Spinal cord (tissue), 10 donors: ENCODE data around the gene LBH. TPM values are rescaled to one million over a fixed set of nuclear protein-coding genes. Genes with fewer than 3 reads are reported as not detected.
A peak's percentile ranks its signal among the peaks of the same experiment; 100 is the strongest.

Experiments used
- DNase-seq, 6 donors: peaks; one replicate each; pipeline versions ENCODE4 v3.0.0 to v3.0.0-alpha.2; 2013 to 2015; ENCODE audit warnings: low spot score in 6 of 6, low read depth in 4 of 6
- H3K27ac ChIP-seq: one replicate; pipeline ENCODE4 v1.5.1; 2013; ENCODE audit warnings: low read depth, low read length, control low read depth
- H3K27me3 ChIP-seq: one replicate; pipeline ENCODE4 v1.6.1; 2013; ENCODE audit warnings: low read length; ENCODE audit not compliant: control insufficient read depth, insufficient read depth
- H3K36me3 ChIP-seq: one replicate; pipeline ENCODE4 v1.6.1; 2013; ENCODE audit warnings: low read length; ENCODE audit not compliant: control insufficient read depth, insufficient read depth
- H3K4me1 ChIP-seq: one replicate; pipeline ENCODE4 v1.6.1; 2013; ENCODE audit warnings: low read length; ENCODE audit not compliant: control insufficient read depth, insufficient read depth
- H3K4me3 ChIP-seq: one replicate; pipeline ENCODE4 v1.5.1; 2013; ENCODE audit warnings: low read depth, low read length, control low read depth
- H3K9me3 ChIP-seq: one replicate; pipeline ENCODE4 v1.6.1; 2013; ENCODE audit warnings: low read length; ENCODE audit not compliant: control insufficient read depth, insufficient read depth
- WGBS: methylation state at CpG from one replicate; pipeline ENCODE4 v1.1.5; 2013; ENCODE audit warnings: missing lambda C conversion rate; ENCODE audit not compliant: insufficient coverage; 5-methylcytosine and 5-hydroxymethylcytosine counted together
- long read RNA-seq, 4 donors: transcript quantifications; one replicate each; lab custom pipeline, GENCODE V29; 2026
- polyA plus RNA-seq, 2 donors: library from polyadenylated mRNA; unstranded; fragments of 120-200 nt; gene quantifications; one replicate each; pipeline ENCODE4 v1.2.1, GENCODE V29; 2013; ENCODE audit not compliant: insufficient read length in 2 of 2
- total RNA-seq, 2 donors: library from RNA; depleted of rRNA in 1 of 2; stranded (reverse); fragments of 120-200 nt in 1 of 2; fragments of >200 nt in 1 of 2; gene quantifications; one replicate each; pipeline versions ENCODE4 v1.2.3 to v1.2.4, GENCODE V29; 2013 to 2014
- donor health status: healthy.

The LBH gene
- total RNA-seq (10 to 100 TPM; 34.3 to 42.0 TPM), polyA plus RNA-seq (10 to 100 TPM; 45.5 to 54.4 TPM)
- long read RNA-seq, donor 1, transcript LBH-201 (3 exons, 3,095 nt) = major isoform, 21 of 23 reads
- long read RNA-seq, donor 1, partial matches to known transcripts = 0 of 23 reads
- long read RNA-seq, donor 1, other reads (novel, unspliced or antisense) = 0 of 23 reads
- long read RNA-seq, donor 2, transcript LBH-201 (3 exons, 3,095 nt) = major isoform, 11 of 42 reads
- long read RNA-seq, donor 2, partial matches to known transcripts = 30 of 42 reads
- long read RNA-seq, donor 2, other reads (novel, unspliced or antisense) = 0 of 42 reads
- long read RNA-seq, donor 3, transcript LBH-201 (3 exons, 3,095 nt) = major isoform, 11 of 11 reads
- long read RNA-seq, donor 3, partial matches to known transcripts = 0 of 11 reads
- long read RNA-seq, donor 3, other reads (novel, unspliced or antisense) = 0 of 11 reads
- long read RNA-seq, donor 4, transcript LBH-201 (3 exons, 3,095 nt) = major isoform, 52 of 72 reads
- long read RNA-seq, donor 4, partial matches to known transcripts = 12 of 72 reads
- long read RNA-seq, donor 4, other reads (novel, unspliced or antisense) = 0 of 72 reads

GRCh38 chr2:30231212-30231995 is at the start of gene LBH:
LBH (plus strand) TSS chr2:30231534; CDS start chr2:30231739, 205 bp downstream.
- under 1% methylated on average over 90 of the region's 92 CpGs for whole genome bisulfite sequencing
- peaks cover 9% of the 10 kb centered on the region for H3K36me3 ChIP-seq
- H3K4me3 ChIP-seq = peak within 1 kb of the TSS; percentile 54
- H3K9me3 ChIP-seq = no peaks in the 10 kb centered on the region
- peak within 1 kb of the TSS; percentile 78 for H3K27ac ChIP-seq
- H3K4me1 ChIP-seq = peaks cover 34% of the 10 kb centered on the region
- DNase-seq = peak; percentile 76 to 98 (median 88)
- peaks cover 5% of the 10 kb centered on the region for H3K27me3 ChIP-seq

DNA sequence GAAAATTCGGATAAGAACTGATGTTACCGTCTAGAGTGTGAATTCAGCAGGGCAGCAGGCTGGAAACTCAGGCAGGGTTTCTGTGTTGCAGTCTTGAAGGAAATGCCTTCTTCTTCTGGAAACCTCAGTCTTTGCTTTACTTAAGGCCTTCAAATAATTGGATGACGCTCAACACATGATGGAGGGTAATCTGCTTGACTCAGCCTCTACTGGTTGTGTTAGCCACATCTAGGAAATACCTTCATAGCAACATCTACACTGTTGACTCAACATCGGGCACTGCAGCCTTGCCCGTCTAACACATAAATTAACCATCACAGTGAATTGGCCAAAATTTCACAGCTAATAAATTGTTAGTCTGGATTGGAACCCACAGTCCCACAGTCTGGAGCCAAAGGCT is 47.3 kb upstream of the LBH start:
- Histone ChIP-seq H3K27ac (no peak overlapping the region), H3K27me3 (no peaks in the 10 kb centered on the region), H3K9me3 (no peaks in the 10 kb centered on the region), H3K4me1 (no peaks in the 10 kb centered on the region), H3K4me3 (no peak overlapping the region), H3K36me3 (no peaks in the 10 kb centered on the region)
- 100% methylated on average over 3 of the region's 5 CpGs for WGBS
- DNase-seq = no peak

DNA sequence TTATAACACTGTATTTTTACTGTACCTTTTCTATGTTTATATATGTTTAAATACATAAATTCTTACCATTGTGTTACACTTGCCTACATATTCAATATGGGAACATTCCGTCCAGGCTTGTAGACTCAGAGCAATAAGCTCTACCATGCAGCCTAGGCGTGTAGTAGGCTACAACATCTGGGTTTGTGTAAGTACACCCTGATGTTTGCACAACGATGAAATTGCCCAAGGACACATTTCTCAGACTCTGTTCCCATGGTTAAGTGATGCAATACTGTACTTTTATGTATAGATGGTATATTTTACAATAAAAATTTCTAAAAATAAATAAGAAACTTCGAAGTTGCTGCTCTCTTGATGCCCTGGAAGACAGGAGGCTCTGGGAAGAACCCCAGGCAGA is 46.2 kb upstream of the LBH start:
- WGBS = no CpG with 5 or more reads among the region's 4 CpGs
- no peak for DNase-seq
- H3K27me3 ChIP-seq = no peaks in the 10 kb centered on the region
- no peaks in the 10 kb centered on the region for H3K36me3 ChIP-seq
- H3K4me3 ChIP-seq = no peak overlapping the region
- H3K27ac ChIP-seq = no peak overlapping the region
- H3K4me1 ChIP-seq = no peaks in the 10 kb centered on the region
- H3K9me3 ChIP-seq = no peaks in the 10 kb centered on the region

GRCh38 chr2:30188292-30188691 is 43.0 kb upstream of the LBH start:
- H3K4me1 ChIP-seq = no peaks in the 10 kb centered on the region
- no peaks in the 10 kb centered on the region for H3K27me3 ChIP-seq
- 100% methylated on average over 1 of the region's 2 CpGs for WGBS
- no peak overlapping the region for H3K4me3 ChIP-seq
- no peak for DNase-seq
- no peaks in the 10 kb centered on the region for H3K36me3 ChIP-seq
- no peak overlapping the region for H3K27ac ChIP-seq
- no peaks in the 10 kb centered on the region for H3K9me3 ChIP-seq

DNA sequence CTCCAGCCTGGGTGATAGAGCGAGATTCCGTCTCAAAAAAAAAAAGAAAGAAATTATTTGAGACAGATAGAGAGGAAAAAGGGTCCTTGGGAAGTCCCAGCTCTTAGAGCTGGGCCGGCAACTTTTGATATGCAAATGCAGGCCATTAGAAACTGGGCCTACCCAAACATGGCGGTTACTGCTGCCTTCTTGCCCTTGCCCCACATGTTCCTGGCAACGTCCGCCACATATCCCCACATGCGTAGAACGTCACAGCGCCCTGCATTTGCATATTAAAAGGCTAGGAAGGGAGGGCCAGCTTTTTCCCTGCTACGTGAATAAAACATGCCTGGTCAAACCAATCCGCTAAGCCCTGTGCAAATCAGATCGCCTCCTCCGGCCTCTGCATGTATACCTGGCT is 40.7 kb upstream of the LBH start:
- 84% methylated on average over 12 of the region's 13 CpGs for WGBS
- no peaks in the 10 kb centered on the region for H3K9me3 ChIP-seq
- DNase-seq = no peak
- H3K36me3 ChIP-seq = no peaks in the 10 kb centered on the region
- no peaks in the 10 kb centered on the region for H3K4me1 ChIP-seq
- no peak overlapping the region for H3K4me3 ChIP-seq
- no peak overlapping the region for H3K27ac ChIP-seq
- H3K27me3 ChIP-seq = no peaks in the 10 kb centered on the region

DNA sequence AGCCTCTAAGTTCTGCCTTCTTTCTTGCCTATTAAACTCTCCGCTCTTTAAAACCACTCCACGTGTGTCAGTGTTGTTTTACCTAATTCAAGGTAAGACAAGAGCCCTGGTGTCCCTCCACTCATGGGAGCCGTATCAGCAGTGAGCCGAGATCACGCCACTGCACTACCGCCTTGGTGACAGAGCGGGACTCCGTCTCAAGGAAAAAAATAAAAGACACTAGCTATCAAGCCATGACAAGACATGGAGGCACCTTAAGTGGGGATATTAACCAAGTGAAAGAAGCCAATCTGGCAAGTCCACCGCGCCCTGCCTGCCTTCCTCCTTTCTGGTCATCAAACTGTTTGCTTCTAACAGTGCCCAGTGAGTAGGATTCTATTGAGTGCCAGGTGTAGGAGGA is 40.2 kb upstream of the LBH start:
- no peaks in the 10 kb centered on the region for H3K9me3 ChIP-seq
- H3K4me3 ChIP-seq = no peak overlapping the region
- 94% methylated on average over 9 of the region's 10 CpGs for WGBS
- no peak overlapping the region for H3K27ac ChIP-seq
- DNase-seq = no peak
- no peaks in the 10 kb centered on the region for H3K4me1 ChIP-seq
- no peaks in the 10 kb centered on the region for H3K27me3 ChIP-seq
- H3K36me3 ChIP-seq = no peaks in the 10 kb centered on the region

DNA sequence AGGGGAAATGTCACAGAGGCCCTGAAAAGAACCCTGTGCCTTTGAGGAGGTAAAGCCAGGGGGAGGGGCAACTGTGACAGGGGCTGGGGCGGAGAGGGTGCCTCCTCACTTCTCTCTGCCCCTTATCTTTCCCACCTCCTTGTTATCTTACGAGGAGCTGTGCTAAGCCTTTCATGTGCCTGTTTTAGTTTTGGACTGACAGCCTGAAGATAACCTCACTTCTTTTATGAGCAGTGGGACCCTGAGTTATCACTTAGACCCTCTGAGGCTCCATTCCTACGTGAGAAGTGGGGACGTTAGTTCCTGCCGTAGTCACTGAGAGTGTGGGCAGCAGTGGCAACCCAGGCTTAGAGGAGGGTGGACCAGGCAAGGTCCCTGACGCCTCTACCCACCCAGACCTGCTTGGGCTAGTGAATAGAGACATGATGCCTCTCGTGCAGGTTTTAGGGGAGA is 39.5 kb upstream of the LBH start:
- no peaks in the 10 kb centered on the region for H3K36me3 ChIP-seq
- no peaks in the 10 kb centered on the region for H3K4me1 ChIP-seq
- no peak overlapping the region for H3K4me3 ChIP-seq
- DNase-seq = no peak
- WGBS = 100% methylated on average over 1 of the region's 7 CpGs
- H3K27me3 ChIP-seq = no peaks in the 10 kb centered on the region
- no peaks in the 10 kb centered on the region for H3K9me3 ChIP-seq
- no peak overlapping the region for H3K27ac ChIP-seq

DNA sequence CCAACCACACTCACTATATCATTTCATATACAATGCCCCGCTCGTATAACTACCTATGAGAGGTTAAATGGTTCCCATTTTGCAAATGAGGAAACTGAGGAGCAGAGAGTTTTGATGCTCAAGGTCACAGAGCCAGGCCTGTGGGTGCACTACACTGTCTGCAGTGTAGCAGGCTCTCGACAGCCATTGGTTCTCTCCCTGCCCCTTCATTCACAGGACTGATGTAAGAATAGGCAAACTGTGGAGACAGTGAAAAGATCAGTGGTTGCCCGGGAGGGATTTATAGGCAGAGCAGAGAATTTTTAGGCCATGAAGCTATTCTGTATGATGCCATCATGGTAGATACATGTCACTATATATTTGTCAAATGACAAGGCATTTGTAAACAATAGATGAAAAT is 39.0 kb upstream of the LBH start:
- Histone ChIP-seq H3K27ac (no peak overlapping the region), H3K4me3 (no peak overlapping the region), H3K9me3 (no peaks in the 10 kb centered on the region), H3K27me3 (no peaks in the 10 kb centered on the region), H3K4me1 (no peaks in the 10 kb centered on the region), H3K36me3 (no peaks in the 10 kb centered on the region)
- DNase-seq = no peak
- 100% methylated on average over 2 of the region's 4 CpGs for WGBS

- no peaks in the 10 kb centered on the region for H3K9me3 ChIP-seq
- H3K36me3 ChIP-seq = no peaks in the 10 kb centered on the region
- H3K27ac ChIP-seq = no peak overlapping the region
- WGBS = 87% methylated on average over 12 of the region's 13 CpGs
- no peak overlapping the region for H3K4me3 ChIP-seq
- no peaks in the 10 kb centered on the region for H3K27me3 ChIP-seq
- no peaks in the 10 kb centered on the region for H3K4me1 ChIP-seq
- no peak for DNase-seq
Observed at GRCh38 chr2:30193104-30193681, 38.1 kb upstream of the LBH start.
